SK-N-SH (cell line): ENCODE data around the gene FAM47E. TPM values are rescaled to one million over a fixed set of nuclear protein-coding genes. Genes with fewer than 3 reads are reported as not detected.
A peak's percentile ranks its signal among the peaks of the same experiment; 100 is the strongest.

ENCODE experiments used
- CTCF ChIA-PET: fragments of 300-600, 350-600 bp; formaldehyde crosslinking; extraction: SDS; loops from one replicate; lab custom pipeline; 2021; lab: Yijun Ruan, JAX
- POLR2A ChIA-PET: fragments of 350-600 bp; sonication (Branson Sonifier 250); formaldehyde crosslinking; extraction: SDS; loops from one replicate; lab custom pipeline; 2020; ENCODE audit warnings: antibody characterized with exemption, inconsistent platforms; lab: Yijun Ruan, JAX
- DNase-seq: peaks from one replicate; pipeline ENCODE4 v3.0.0; 2012
- H2AFZ ChIP-seq: fragments of 200-600 bp; sonication (generic); 2 replicates; pipeline ENCODE4 v1.8.1; 2016; ENCODE audit warnings: antibody characterized with exemption, mild to moderate bottlenecking, low read depth
- H3F3A ChIP-seq: fragments of 200-600 bp; sonication (generic); replicated peaks from 2 replicates; pipeline ENCODE3; 2016; ENCODE audit warnings: antibody characterized with exemption, mild to moderate bottlenecking; ENCODE audit not compliant: insufficient read depth
- H3K27ac ChIP-seq, 2 experiments: fragments of 200-500 bp in 1 of 2; fragments of 200-600 bp in 1 of 2; sonication (Bioruptor generic) in 1 of 2; sonication (generic), shearing (Covaris generic) in 1 of 2; 2 replicates each; pipeline versions ENCODE4 v1.5.1 to v1.6.1; 2014 to 2016; ENCODE audit warnings: low read depth in 2 of 2, inconsistent platforms in 1 of 2, low read length in 1 of 2, mild to moderate bottlenecking in 1 of 2, mixed read lengths in 1 of 2
- H3K27me3 ChIP-seq: fragments of 200-600 bp; sonication (generic), shearing (Covaris generic); 2 replicates; pipeline ENCODE4 v1.6.1; 2016; ENCODE audit warnings: mixed run types; ENCODE audit not compliant: insufficient read depth
- H3K36me3 ChIP-seq, 2 experiments: fragments of 200-500 bp in 1 of 2; fragments of 200-600 bp in 1 of 2; sonication (Bioruptor generic) in 1 of 2; sonication (generic) in 1 of 2; replicated peaks in 1 of 2; 2 replicates each; pipeline versions ENCODE3 to v1.5.1; 2014 to 2016; ENCODE audit warnings: low read length in 1 of 2, mild to moderate bottlenecking in 1 of 2; ENCODE audit not compliant: insufficient read depth in 2 of 2, control insufficient read depth in 1 of 2
- H3K4me1 ChIP-seq, 2 experiments: fragments of 200-500 bp in 1 of 2; fragments of 200-600 bp in 1 of 2; sonication (Bioruptor generic) in 1 of 2; sonication (generic), shearing (Covaris generic) in 1 of 2; 2 replicates each; pipeline versions ENCODE4 v1.5.1 to v1.6.1; 2014 to 2016; ENCODE audit warnings: low read depth in 1 of 2, low read length in 1 of 2, mixed run types in 1 of 2; ENCODE audit not compliant: insufficient read depth in 2 of 2, control insufficient read depth in 1 of 2
- H3K4me2 ChIP-seq: fragments of 200-600 bp; sonication (generic), shearing (Covaris generic); 2 replicates; pipeline ENCODE4 v1.6.1; 2017; ENCODE audit warnings: mixed run types
- H3K4me3 ChIP-seq, 2 experiments: fragments of 200-500 bp in 1 of 2; fragments of 200-600 bp in 1 of 2; sonication (Bioruptor generic) in 1 of 2; sonication (generic), shearing (Covaris generic) in 1 of 2; 2 replicates each; pipeline versions ENCODE4 v1.5.1 to v1.8.1; 2014 to 2016; ENCODE audit warnings: low read depth in 2 of 2, inconsistent platforms in 1 of 2, low read length in 1 of 2, mild to moderate bottlenecking in 1 of 2, mixed read lengths in 1 of 2, moderate library complexity in 1 of 2
- H3K79me2 ChIP-seq: fragments of 200-600 bp; sonication (generic); 2 replicates; pipeline ENCODE4 v1.8.1; 2017; ENCODE audit warnings: mild to moderate bottlenecking; ENCODE audit not compliant: insufficient read depth
- H3K9ac ChIP-seq: fragments of 200-600 bp; sonication (generic); 2 replicates; pipeline ENCODE4 v1.6.1; 2017; ENCODE audit warnings: mixed run types
- H3K9me2 ChIP-seq: fragments of 200-600 bp; sonication (generic); 2 replicates; pipeline ENCODE4 v1.6.1; 2017; ENCODE audit warnings: mixed run types
- H3K9me3 ChIP-seq: fragments of 200-600 bp; sonication (generic); 2 replicates; pipeline ENCODE4 v1.6.1; 2017; ENCODE audit warnings: mixed run types, mild to moderate bottlenecking, moderate library complexity
- H4K20me1 ChIP-seq: fragments of 200-600 bp; sonication (generic); 2 replicates; pipeline ENCODE4 v1.6.1; 2017; ENCODE audit warnings: mild to moderate bottlenecking, mixed run types; ENCODE audit not compliant: insufficient read depth
- CHD2 ChIP-seq: fragments of 150-350 bp; IDR thresholded peaks from 2 replicates; pipeline ENCODE4 v1.6.1; 2018; ENCODE audit warnings: low read length; ENCODE audit not compliant: partially characterized antibody
- EP300 ChIP-seq, 2 experiments: IDR thresholded peaks; 2 replicates each; pipeline versions ENCODE4 v1.4.0 to v1.6.1; 2012; ENCODE audit warnings: borderline replicate concordance in 1 of 2, low read depth in 1 of 2, low read length in 1 of 2
- EZH2phosphoT487 ChIP-seq: fragments of 200-600 bp; sonication (generic); IDR thresholded peaks from 2 replicates; pipeline ENCODE4 v1.6.1; 2017; ENCODE audit warnings: low read depth, mixed run types, mild to moderate bottlenecking, antibody characterized with exemption, moderate library complexity, borderline replicate concordance
- IRF3 ChIP-seq: fragments of 150-350 bp; IDR thresholded peaks from 2 replicates; pipeline ENCODE4 v1.6.1; 2016; ENCODE audit warnings: mild to moderate bottlenecking, low read depth, low read length
- NFIC ChIP-seq: IDR thresholded peaks from 2 replicates; pipeline ENCODE4 v1.4.0; 2012; ENCODE audit warnings: borderline replicate concordance
- NRF1 ChIP-seq: IDR thresholded peaks from 2 replicates; pipeline ENCODE4 v1.6.1; 2012; ENCODE audit warnings: low read depth, mild to moderate bottlenecking, low read length
- PBX3 ChIP-seq: IDR thresholded peaks from 2 replicates; pipeline ENCODE4; 2012
- POLR2AphosphoS5 ChIP-seq: IDR thresholded peaks from 2 replicates; pipeline ENCODE4 v1.6.1; 2012; ENCODE audit warnings: low read depth, low read length
- RCOR1 ChIP-seq: fragments of 150-350 bp; IDR thresholded peaks from 2 replicates; pipeline ENCODE4 v1.6.1; 2017; ENCODE audit warnings: antibody characterized with exemption, low read length
- REST ChIP-seq: IDR thresholded peaks from 2 replicates; pipeline ENCODE4 v1.6.1; 2012; ENCODE audit warnings: mild to moderate bottlenecking, low read depth, low read length, moderate library complexity
- RFX5 ChIP-seq: IDR thresholded peaks from 2 replicates; pipeline ENCODE4 v1.6.1; 2012; ENCODE audit warnings: mild to moderate bottlenecking, improper control_type of control experiment, low read length
- RXRA ChIP-seq: IDR thresholded peaks from 2 replicates; pipeline ENCODE4 v1.4.0; 2012; ENCODE audit warnings: low read depth, mild to moderate bottlenecking, borderline replicate concordance
- TCF12 ChIP-seq: IDR thresholded peaks from 2 replicates; pipeline ENCODE4 v1.4.0; 2012
- WGBS: methylation state at CpG from one replicate; pipeline ENCODE4 v1.1.6; 2017; ENCODE audit warnings: low lambda C conversion rate; 5-methylcytosine and 5-hydroxymethylcytosine counted together
- polyA plus RNA-seq, 3 experiments: library from polyadenylated mRNA; depleted of rRNA; stranded (reverse); fragments of >200 nt; gene quantifications; 2 replicates each; pipeline ENCODE4 v1.2.3, GENCODE V29; 2012
- TF ChIP-seq, protein P1 (sequence below): fragments of 200-600 bp; sonication (generic); IDR thresholded peaks from 2 replicates; pipeline ENCODE4 v1.6.1; 2017; ENCODE audit warnings: antibody characterized with exemption, mild to moderate bottlenecking, moderate library complexity
- TF ChIP-seq, protein P2 (sequence below): IDR thresholded peaks from 2 replicates; pipeline ENCODE4 v1.4.0; 2012; ENCODE audit warnings: low read depth, borderline replicate concordance
- TF ChIP-seq, protein P3 (sequence below): IDR thresholded peaks from 2 replicates; pipeline ENCODE4 v1.4.0; 2012; ENCODE audit warnings: low read depth

The FAM47E gene
- polyA plus RNA-seq, 1 of the 3 experiments (the other 2 are of a cell fraction): 1.8 TPM

GRCh38 chr4:76251441-76252270 is at the start of gene FAM47E (continued):
- TF ChIP-seq RFX5: peak; percentile 96
- TF ChIP-seq, all 33 proteins: peak for 12

DNA sequence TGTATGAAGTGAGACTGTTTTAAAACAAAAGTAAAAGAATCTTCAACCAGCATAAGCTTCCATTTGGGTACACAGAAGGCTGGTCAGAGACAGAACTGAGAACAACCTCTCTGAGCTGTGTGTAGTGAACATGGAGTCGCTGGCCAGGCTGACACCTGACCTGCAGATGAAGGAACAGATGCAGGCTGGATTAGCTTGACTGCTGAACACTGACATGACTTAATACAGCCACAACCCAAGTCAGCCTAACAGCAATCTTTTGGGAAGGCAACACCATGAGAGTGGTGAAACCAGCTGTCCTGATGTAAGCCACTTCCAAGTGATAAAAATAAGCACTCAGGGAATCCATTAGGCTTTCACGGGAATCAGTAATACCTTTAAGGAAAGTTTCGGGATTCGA is 48.0 kb upstream of the FAM47E start:
- peaks cover 38% of the 10 kb centered on the region for H3F3A ChIP-seq
- H4K20me1 ChIP-seq: peaks cover 40% of the 10 kb centered on the region
- TF ChIP-seq NFIC: no peak
- TF ChIP-seq EZH2phosphoT487: no peak
- TF ChIP-seq RXRA: no peak
- TF ChIP-seq NRF1: no peak
- TF ChIP-seq, protein P1, sequence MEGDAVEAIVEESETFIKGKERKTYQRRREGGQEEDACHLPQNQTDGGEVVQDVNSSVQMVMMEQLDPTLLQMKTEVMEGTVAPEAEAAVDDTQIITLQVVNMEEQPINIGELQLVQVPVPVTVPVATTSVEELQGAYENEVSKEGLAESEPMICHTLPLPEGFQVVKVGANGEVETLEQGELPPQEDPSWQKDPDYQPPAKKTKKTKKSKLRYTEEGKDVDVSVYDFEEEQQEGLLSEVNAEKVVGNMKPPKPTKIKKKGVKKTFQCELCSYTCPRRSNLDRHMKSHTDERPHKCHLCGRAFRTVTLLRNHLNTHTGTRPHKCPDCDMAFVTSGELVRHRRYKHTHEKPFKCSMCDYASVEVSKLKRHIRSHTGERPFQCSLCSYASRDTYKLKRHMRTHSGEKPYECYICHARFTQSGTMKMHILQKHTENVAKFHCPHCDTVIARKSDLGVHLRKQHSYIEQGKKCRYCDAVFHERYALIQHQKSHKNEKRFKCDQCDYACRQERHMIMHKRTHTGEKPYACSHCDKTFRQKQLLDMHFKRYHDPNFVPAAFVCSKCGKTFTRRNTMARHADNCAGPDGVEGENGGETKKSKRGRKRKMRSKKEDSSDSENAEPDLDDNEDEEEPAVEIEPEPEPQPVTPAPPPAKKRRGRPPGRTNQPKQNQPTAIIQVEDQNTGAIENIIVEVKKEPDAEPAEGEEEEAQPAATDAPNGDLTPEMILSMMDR: no peak
- no peak for TF ChIP-seq PBX3
- TF ChIP-seq IRF3: no peak
- TF ChIP-seq, protein P2, sequence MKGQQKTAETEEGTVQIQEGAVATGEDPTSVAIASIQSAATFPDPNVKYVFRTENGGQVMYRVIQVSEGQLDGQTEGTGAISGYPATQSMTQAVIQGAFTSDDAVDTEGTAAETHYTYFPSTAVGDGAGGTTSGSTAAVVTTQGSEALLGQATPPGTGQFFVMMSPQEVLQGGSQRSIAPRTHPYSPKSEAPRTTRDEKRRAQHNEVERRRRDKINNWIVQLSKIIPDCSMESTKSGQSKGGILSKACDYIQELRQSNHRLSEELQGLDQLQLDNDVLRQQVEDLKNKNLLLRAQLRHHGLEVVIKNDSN: no peak
- TF ChIP-seq REST: no peak
- no peak for TF ChIP-seq CHD2
- TF ChIP-seq EP300 (IDR thresholded peaks at IDR 0.05; ENCODE audit: borderline replicate concordance in 1 of 2, low read depth in 1 of 2, low read length in 1 of 2): no peak
- TF ChIP-seq, protein P3, sequence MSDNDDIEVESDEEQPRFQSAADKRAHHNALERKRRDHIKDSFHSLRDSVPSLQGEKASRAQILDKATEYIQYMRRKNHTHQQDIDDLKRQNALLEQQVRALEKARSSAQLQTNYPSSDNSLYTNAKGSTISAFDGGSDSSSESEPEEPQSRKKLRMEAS: no peak
- TF ChIP-seq RCOR1: no peak
- no peak for TF ChIP-seq POLR2AphosphoS5
- TF ChIP-seq TCF12: no peak
- no peak overlapping the region for H3K9ac ChIP-seq
- peaks cover 97% of the 10 kb centered on the region for H3K79me2 ChIP-seq
- DNase-seq: no peak
- no peaks in the 10 kb centered on the region for H3K36me3 ChIP-seq
- 97% methylated on average over 3 of the region's 4 CpGs for WGBS
- no peaks in the 10 kb centered on the region for H3K9me2 ChIP-seq
- ChIA-PET POLR2A (no interaction called here), CTCF (interaction anchor here (1.3 to 3.0 kb wide), 2 partner anchors 23 to 174 kb away, joined by 3 to 11 read pairs; no protein-coding TSS in a partner anchor)
- H3K27ac ChIP-seq: no peak overlapping the region; a peak in 1 of 4 replicates
- H2AFZ ChIP-seq: no peak overlapping the region
- H3K4me1 ChIP-seq: peaks cover 27 to 55% of the 10 kb centered on the region in 2 experiments
- no peaks in the 10 kb centered on the region for H3K9me3 ChIP-seq
- H3K27me3 ChIP-seq: no peaks in the 10 kb centered on the region
- H3K4me3 ChIP-seq: no peak overlapping the region
- no peak overlapping the region for H3K4me2 ChIP-seq
